HUES48 (cell line): Measurements from ENCODE around the gene NELL1.
"Not testable (repeated sequence)": the region's sequence is repeated elsewhere in the genome, so short reads cannot be mapped to it uniquely, and the experiment has no call there.

Experiments used
- H3K27ac ChIP-seq: one replicate; pipeline ENCODE4 v1.7.0; 2013; ENCODE audit warnings: low read depth, low read length, inconsistent platforms
- H3K27me3 ChIP-seq: 2 replicates; pipeline ENCODE4 v1.6.1; 2013; ENCODE audit warnings: mild to moderate bottlenecking, low read length; ENCODE audit not compliant: control insufficient read depth, insufficient read depth
- H3K36me3 ChIP-seq: 2 replicates; pipeline ENCODE4 v1.6.1; 2013; ENCODE audit warnings: low read length; ENCODE audit not compliant: control insufficient read depth, insufficient read depth
- H3K4me1 ChIP-seq: 2 replicates; pipeline ENCODE4 v1.6.1; 2013; ENCODE audit warnings: mild to moderate bottlenecking, low read length; ENCODE audit not compliant: control insufficient read depth, insufficient read depth
- H3K4me3 ChIP-seq: 2 replicates; pipeline ENCODE4 v1.5.1; 2013; ENCODE audit warnings: mild to moderate bottlenecking, low read depth, low read length
- H3K9ac ChIP-seq: 2 replicates; pipeline ENCODE4 v1.6.1; 2013; ENCODE audit warnings: mild to moderate bottlenecking, low read depth, low read length, moderate library complexity
- H3K9me3 ChIP-seq: 2 replicates; pipeline ENCODE4 v1.6.1; 2013; ENCODE audit warnings: low read length; ENCODE audit not compliant: control insufficient read depth, insufficient read depth

The NELL1 gene

GRCh38 chr11:21132146-21132720 lies 462.8 kb downstream of the NELL1 start:
- Histone ChIP-seq H3K9ac (no peak overlapping the region), H3K36me3 (no peaks in the 10 kb centered on the region), H3K27me3 (no peaks in the 10 kb centered on the region), H3K27ac (no peak overlapping the region), H3K4me1 (no peaks in the 10 kb centered on the region), H3K9me3 (no peaks in the 10 kb centered on the region), H3K4me3 (no peak overlapping the region)

- H3K9me3 ChIP-seq, result no peaks in the 10 kb centered on the region
- H3K4me1 ChIP-seq, result no peaks in the 10 kb centered on the region
- H3K27ac ChIP-seq, result no peak overlapping the region
- H3K27me3 ChIP-seq, result no peaks in the 10 kb centered on the region
- no peak overlapping the region for H3K9ac ChIP-seq
- no peaks in the 10 kb centered on the region for H3K36me3 ChIP-seq
- no peak overlapping the region for H3K4me3 ChIP-seq
These were observed 463.9 kb downstream of the NELL1 start for GRCh38 chr11:21133244-21133643.

GRCh38 chr11:21133722-21134121 lies 464.3 kb downstream of the NELL1 start:
- Histone ChIP-seq H3K27ac (no peak overlapping the region), H3K27me3 (no peaks in the 10 kb centered on the region), H3K4me1 (no peaks in the 10 kb centered on the region), H3K36me3 (no peaks in the 10 kb centered on the region), H3K9ac (no peak overlapping the region), H3K4me3 (no peak overlapping the region), H3K9me3 (no peaks in the 10 kb centered on the region)

- Histone ChIP-seq H3K27me3 (no peaks in the 10 kb centered on the region), H3K4me3 (no peak overlapping the region), H3K9ac (no peak overlapping the region), H3K36me3 (no peaks in the 10 kb centered on the region), H3K9me3 (no peaks in the 10 kb centered on the region), H3K4me1 (no peaks in the 10 kb centered on the region), H3K27ac (no peak overlapping the region)
These were observed 468.4 kb downstream of the NELL1 start for GRCh38 chr11:21137803-21138202.

- not testable (repeated sequence) for H3K36me3 ChIP-seq, H3K9ac ChIP-seq, H3K4me3 ChIP-seq, H3K9me3 ChIP-seq, H3K27me3 ChIP-seq, H3K4me1 ChIP-seq, H3K27ac ChIP-seq
These were observed 472.2 kb downstream of the NELL1 start for GRCh38 chr11:21141557-21141956.

- Histone ChIP-seq H3K4me1 (peaks cover 9% of the 10 kb centered on the region), H3K9ac (no peak overlapping the region), H3K27ac (no peak overlapping the region), H3K36me3 (no peaks in the 10 kb centered on the region), H3K9me3 (no peaks in the 10 kb centered on the region), H3K4me3 (no peak overlapping the region), H3K27me3 (no peaks in the 10 kb centered on the region)
These were observed 472.6 kb downstream of the NELL1 start for GRCh38 chr11:21142007-21142406.

- peaks cover 9% of the 10 kb centered on the region for H3K4me1 ChIP-seq
- no peak overlapping the region for H3K27ac ChIP-seq
- H3K9me3 ChIP-seq, result no peaks in the 10 kb centered on the region
- H3K27me3 ChIP-seq, result no peaks in the 10 kb centered on the region
- H3K4me3 ChIP-seq, result no peak overlapping the region
- no peak overlapping the region for H3K9ac ChIP-seq
- no peaks in the 10 kb centered on the region for H3K36me3 ChIP-seq
These were observed 475.1 kb downstream of the NELL1 start for GRCh38 chr11:21144531-21144930.

- H3K4me3 ChIP-seq, result no peak overlapping the region
- no peak overlapping the region for H3K27ac ChIP-seq
- no peaks in the 10 kb centered on the region for H3K36me3 ChIP-seq
- H3K4me1 ChIP-seq, result peaks cover 9% of the 10 kb centered on the region
- no peaks in the 10 kb centered on the region for H3K27me3 ChIP-seq
- H3K9me3 ChIP-seq, result no peaks in the 10 kb centered on the region
- H3K9ac ChIP-seq, result no peak overlapping the region
These were observed 479.0 kb downstream of the NELL1 start for GRCh38 chr11:21148376-21148775.

GRCh38 chr11:21160140-21160539 lies 490.8 kb downstream of the NELL1 start:
- no peak overlapping the region for H3K4me3 ChIP-seq
- no peaks in the 10 kb centered on the region for H3K4me1 ChIP-seq
- no peaks in the 10 kb centered on the region for H3K27me3 ChIP-seq

GRCh38 chr11:21169639-21170038 lies 500.3 kb downstream of the NELL1 start:
- Histone ChIP-seq H3K36me3 (no peaks in the 10 kb centered on the region), H3K27me3 (no peaks in the 10 kb centered on the region), H3K9me3 (no peaks in the 10 kb centered on the region), H3K4me3 (no peak overlapping the region), H3K4me1 (no peaks in the 10 kb centered on the region), H3K27ac (no peak overlapping the region), H3K9ac (no peak overlapping the region)

More at GRCh38 chr11:21160140-21160539, 490.8 kb downstream of the NELL1 start:
- no peak overlapping the region for H3K9ac ChIP-seq
- H3K27ac ChIP-seq, result no peak overlapping the region
- H3K9me3 ChIP-seq, result no peaks in the 10 kb centered on the region
- no peaks in the 10 kb centered on the region for H3K36me3 ChIP-seq

- Histone ChIP-seq H3K27ac (no peak overlapping the region), H3K9ac (no peak overlapping the region), H3K27me3 (no peaks in the 10 kb centered on the region), H3K9me3 (no peaks in the 10 kb centered on the region), H3K36me3 (no peaks in the 10 kb centered on the region), H3K4me1 (no peaks in the 10 kb centered on the region), H3K4me3 (no peak overlapping the region)
These were observed 504.1 kb downstream of the NELL1 start for GRCh38 chr11:21173476-21173875.

GRCh38 chr11:21174781-21175180 lies 505.4 kb downstream of the NELL1 start:
- Histone ChIP-seq H3K9ac (no peak overlapping the region), H3K4me3 (no peak overlapping the region), H3K9me3 (no peaks in the 10 kb centered on the region), H3K4me1 (no peaks in the 10 kb centered on the region), H3K36me3 (no peaks in the 10 kb centered on the region), H3K27me3 (no peaks in the 10 kb centered on the region), H3K27ac (no peak overlapping the region)
